ENCODE results near the gene GATB. TPM values are rescaled to one million over a fixed set of nuclear protein-coding genes. Genes with fewer than 3 reads are reported as not detected.

The GATB gene
- polyA plus RNA-seq, 3 donors, result 5.5 to 12.2 (median 9.0) TPM

DNA sequence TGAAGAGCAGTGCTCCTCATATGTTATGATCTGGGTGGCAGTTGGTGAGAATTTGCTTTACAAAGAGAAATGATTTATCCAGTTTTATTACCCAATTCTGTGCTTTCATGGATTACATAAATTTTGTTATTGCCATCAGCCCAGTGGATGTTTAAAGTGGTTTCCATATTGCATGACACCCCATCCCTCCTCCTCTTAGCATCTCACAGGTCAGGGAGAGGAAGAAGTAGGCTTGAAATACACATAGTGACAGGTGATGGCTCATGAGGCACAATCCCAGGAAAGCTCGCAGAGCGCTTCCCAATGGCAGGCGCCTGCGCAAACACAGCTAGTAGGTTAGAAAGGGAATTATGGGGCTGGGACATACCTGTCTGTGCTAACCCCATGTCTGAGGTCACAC lies 47.7 kb upstream of the GATB start:
- WGBS (ENCODE audit: insufficient coverage), result 97% methylated on average over 4 of the region's 4 CpGs
- no peaks in the 10 kb centered on the region for H3K27me3 ChIP-seq (ENCODE audit: control insufficient read depth in 2 of 2, insufficient read depth in 2 of 2, low read length in 2 of 2)
- H4K20me1 ChIP-seq (ENCODE audit: insufficient read depth, low read length), result no peaks in the 10 kb centered on the region
- Mint-ChIP-seq H3K9me3 (peaks cover 0 to 7% (median 2%) of the 10 kb centered on the region in 7 donors), H3K4me1 (no peaks in the 10 kb centered on the region), H3K27ac (no peak overlapping the region), H3K4me3 (no peak overlapping the region), H3K27me3 (ENCODE audit: low read depth in 3 of 3) (peaks cover 2 to 7% (median 3%) of the 10 kb centered on the region in 3 donors), H3K36me3 (no peaks in the 10 kb centered on the region)
- no peak overlapping the region for H3K27ac ChIP-seq (ENCODE audit: low read depth in 1 of 2, low read length in 2 of 2)
- no peaks in the 10 kb centered on the region for H3K9me3 ChIP-seq (replicated peaks in 1 of 2; ENCODE audit: control insufficient read depth in 1 of 2, insufficient read depth in 1 of 2, low read length in 2 of 2)
- no peaks in the 10 kb centered on the region for H3K36me3 ChIP-seq (replicated peaks in 1 of 2; ENCODE audit: control insufficient read depth in 1 of 2, insufficient read depth in 2 of 2, low read length in 2 of 2)
- DNase-seq, result no peak
- H3K9ac ChIP-seq (ENCODE audit: insufficient read depth, low read length, poor library complexity, severe bottlenecking), result no peak overlapping the region
- intact Hi-C loops (cut with micrococcal nuclease), result no loop called here
- no peak overlapping the region for H3K4me3 ChIP-seq (replicated peaks in 1 of 3; ENCODE audit: low read depth in 2 of 3, low read length in 3 of 3)
- H3K79me2 ChIP-seq (ENCODE audit: insufficient read depth, low read length), result no peaks in the 10 kb centered on the region
- no peak overlapping the region for H3K4me2 ChIP-seq (replicated peaks; ENCODE audit: extremely low read depth, low read length, poor library complexity, severe bottlenecking)
- H3K4me1 ChIP-seq (ENCODE audit: control insufficient read depth in 1 of 2, insufficient read depth in 2 of 2, low read length in 2 of 2), result no peaks in the 10 kb centered on the region
- TF ChIP-seq, protein P1, sequence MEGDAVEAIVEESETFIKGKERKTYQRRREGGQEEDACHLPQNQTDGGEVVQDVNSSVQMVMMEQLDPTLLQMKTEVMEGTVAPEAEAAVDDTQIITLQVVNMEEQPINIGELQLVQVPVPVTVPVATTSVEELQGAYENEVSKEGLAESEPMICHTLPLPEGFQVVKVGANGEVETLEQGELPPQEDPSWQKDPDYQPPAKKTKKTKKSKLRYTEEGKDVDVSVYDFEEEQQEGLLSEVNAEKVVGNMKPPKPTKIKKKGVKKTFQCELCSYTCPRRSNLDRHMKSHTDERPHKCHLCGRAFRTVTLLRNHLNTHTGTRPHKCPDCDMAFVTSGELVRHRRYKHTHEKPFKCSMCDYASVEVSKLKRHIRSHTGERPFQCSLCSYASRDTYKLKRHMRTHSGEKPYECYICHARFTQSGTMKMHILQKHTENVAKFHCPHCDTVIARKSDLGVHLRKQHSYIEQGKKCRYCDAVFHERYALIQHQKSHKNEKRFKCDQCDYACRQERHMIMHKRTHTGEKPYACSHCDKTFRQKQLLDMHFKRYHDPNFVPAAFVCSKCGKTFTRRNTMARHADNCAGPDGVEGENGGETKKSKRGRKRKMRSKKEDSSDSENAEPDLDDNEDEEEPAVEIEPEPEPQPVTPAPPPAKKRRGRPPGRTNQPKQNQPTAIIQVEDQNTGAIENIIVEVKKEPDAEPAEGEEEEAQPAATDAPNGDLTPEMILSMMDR (IDR thresholded peaks at IDR 0.05), result no peak
- H2AFZ ChIP-seq (ENCODE audit: insufficient read depth, low read depth, low read length, poor library complexity, severe bottlenecking), result no peak overlapping the region

DNA sequence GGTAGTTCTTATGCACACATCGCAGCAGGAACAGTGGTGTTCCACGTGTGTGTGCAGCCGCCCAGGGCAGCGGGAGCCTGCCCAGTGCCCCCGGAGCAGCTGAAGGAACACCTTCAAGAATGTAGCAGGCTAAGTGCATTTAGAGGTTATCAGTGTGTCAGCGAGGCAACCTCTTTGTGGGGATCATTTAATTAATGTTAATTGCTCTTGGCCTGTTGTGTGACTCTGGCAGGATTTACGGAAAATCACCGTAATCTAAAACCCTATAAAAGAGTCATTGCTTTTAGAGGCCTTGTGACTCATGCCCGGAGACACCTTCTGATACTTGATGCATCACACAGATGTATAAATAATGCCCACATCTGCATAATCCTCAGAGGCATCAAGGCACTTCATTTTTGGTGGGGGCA lies 47.3 kb upstream of the GATB start:
- H3K36me3 ChIP-seq (replicated peaks in 1 of 2; ENCODE audit: control insufficient read depth in 1 of 2, insufficient read depth in 2 of 2, low read length in 2 of 2), result no peaks in the 10 kb centered on the region
- TF ChIP-seq, protein P1 (IDR thresholded peaks at IDR 0.05), result no peak
- no peak for DNase-seq
- Mint-ChIP-seq H3K27ac (no peak overlapping the region), H3K4me3 (no peak overlapping the region), H3K27me3 (ENCODE audit: low read depth in 3 of 3) (peaks cover 2 to 7% (median 3%) of the 10 kb centered on the region in 3 donors), H3K4me1 (no peaks in the 10 kb centered on the region), H3K9me3 (peaks cover 0 to 7% (median 2%) of the 10 kb centered on the region in 7 donors), H3K36me3 (no peaks in the 10 kb centered on the region)
- no peak overlapping the region for H3K9ac ChIP-seq (ENCODE audit: insufficient read depth, low read length, poor library complexity, severe bottlenecking)
- no peaks in the 10 kb centered on the region for H3K4me1 ChIP-seq (ENCODE audit: control insufficient read depth in 1 of 2, insufficient read depth in 2 of 2, low read length in 2 of 2)
- no peaks in the 10 kb centered on the region for H3K79me2 ChIP-seq (ENCODE audit: insufficient read depth, low read length)
- intact Hi-C loops (cut with micrococcal nuclease), result no loop called here
- no peaks in the 10 kb centered on the region for H4K20me1 ChIP-seq (ENCODE audit: insufficient read depth, low read length)
- H2AFZ ChIP-seq (ENCODE audit: insufficient read depth, low read depth, low read length, poor library complexity, severe bottlenecking), result no peak overlapping the region
- H3K4me3 ChIP-seq (replicated peaks in 1 of 3; ENCODE audit: low read depth in 2 of 3, low read length in 3 of 3), result no peak overlapping the region
- H3K27me3 ChIP-seq (ENCODE audit: control insufficient read depth in 2 of 2, insufficient read depth in 2 of 2, low read length in 2 of 2), result no peaks in the 10 kb centered on the region
- H3K27ac ChIP-seq (ENCODE audit: low read depth in 1 of 2, low read length in 2 of 2), result no peak overlapping the region
- H3K4me2 ChIP-seq (replicated peaks; ENCODE audit: extremely low read depth, low read length, poor library complexity, severe bottlenecking), result no peak overlapping the region
- 94% methylated on average over 2 of the region's 9 CpGs for WGBS (ENCODE audit: insufficient coverage)
- H3K9me3 ChIP-seq (replicated peaks in 1 of 2; ENCODE audit: control insufficient read depth in 1 of 2, insufficient read depth in 1 of 2, low read length in 2 of 2), result no peaks in the 10 kb centered on the region

All from CD14-positive monocyte (primary cell).